GM12878 (cell line): Measurements from ENCODE around the gene HSPB3. TPM values are rescaled to one million over a fixed set of nuclear protein-coding genes. Genes with fewer than 3 reads are reported as not detected.

ENCODE experiments used
- ATAC-seq: fragments of 200-7000 bp; cut with Tn5 transposase; 3 replicates; pipeline ENCODE4 v1.9.1; 2020; ENCODE audit warnings: mild to moderate bottlenecking, moderate library complexity
- BruUV-seq: library from RNA; stranded (reverse); fragments of 400-500 nt; replicated peaks from 2 replicates; lab custom pipeline; 2021; lab: Mats Ljungman, UMichigan
- CTCF ChIA-PET: fragments of 300-600 bp; sonication (Branson Sonifier 250); formaldehyde crosslinking; extraction: SDS; loops from one replicate; lab custom pipeline; 2021; ENCODE audit warnings: inconsistent platforms; lab: Yijun Ruan, JAX
- POLR2A ChIA-PET: fragments of 350-600 bp; formaldehyde crosslinking; extraction: SDS; loops from one replicate; lab custom pipeline; 2021; ENCODE audit warnings: inconsistent platforms; lab: Charles Lee
- RAD21 ChIA-PET: fragments of 300-600 bp; sonication (Branson Sonifier 250); formaldehyde crosslinking; loops from one replicate; lab custom pipeline; 2023; ENCODE audit warnings: antibody characterized with exemption; ENCODE audit not compliant: unreplicated experiment; lab: Charles Lee
- SMC1A ChIA-PET: fragments of 300-600 bp; sonication (Branson Sonifier 250); formaldehyde crosslinking; loops from one replicate; lab custom pipeline; 2023; ENCODE audit not compliant: unreplicated experiment, uncharacterized antibody; lab: Charles Lee
- DNase-seq: peaks from one replicate; pipeline ENCODE4 v3.0.0-alpha.2; 2011; ENCODE audit warnings: low read depth, low spot score
- FAIRE-seq: peaks from 3 replicates; lab custom pipeline; 2011; peaks lifted over from hg19 to GRCh38; lab: Jason Lieb, UNC
- H2AFZ ChIP-seq: 2 replicates; pipeline ENCODE4 v1.6.0; 2011; ENCODE audit warnings: low read depth, low read length, control low read depth; ENCODE audit not compliant: control insufficient read depth
- H3K27ac ChIP-seq: 2 replicates; pipeline ENCODE4 v1.5.1; 2011; ENCODE audit warnings: control low read depth; ENCODE audit not compliant: control insufficient read depth, insufficient read depth
- H3K27me3 ChIP-seq, 2 experiments: replicated peaks in 1 of 2; 2 replicates each; pipeline versions ENCODE4 v1.6.0 to v1.6.1; 2011; ENCODE audit warnings: low read length in 1 of 2; ENCODE audit not compliant: control insufficient read depth in 2 of 2, insufficient read depth in 2 of 2
- H3K36me3 ChIP-seq, 2 experiments: 2 replicates each; pipeline ENCODE4 v1.5.1; 2011; ENCODE audit warnings: low read length in 1 of 2; ENCODE audit not compliant: control insufficient read depth in 2 of 2, insufficient read depth in 2 of 2
- H3K4me1 ChIP-seq: 2 replicates; pipeline ENCODE4 v1.6.1; 2011; ENCODE audit warnings: mild to moderate bottlenecking, low read length, moderate library complexity, mixed read lengths; ENCODE audit not compliant: control insufficient read depth, insufficient read depth
- H3K4me2 ChIP-seq: 2 replicates; pipeline ENCODE4 v1.6.0; 2011; ENCODE audit warnings: control low read depth; ENCODE audit not compliant: control insufficient read depth, insufficient read depth
- H3K4me3 ChIP-seq: fragments of 200-600 bp; sonication (generic); 2 replicates; pipeline ENCODE4 v1.5.1; 2016
- H3K79me2 ChIP-seq: 2 replicates; pipeline ENCODE4 v1.6.0; 2011; ENCODE audit warnings: low read length; ENCODE audit not compliant: control insufficient read depth, insufficient read depth
- H3K9ac ChIP-seq: 2 replicates; pipeline ENCODE4 v1.8.0; 2011; ENCODE audit warnings: low read length, control low read depth, mixed read lengths; ENCODE audit not compliant: control insufficient read depth, insufficient read depth
- H3K9me3 ChIP-seq: replicated peaks from 3 replicates; pipeline ENCODE4 v1.5.1; 2011; ENCODE audit warnings: mild to moderate bottlenecking, low read length; ENCODE audit not compliant: control insufficient read depth, insufficient read depth
- H4K20me1 ChIP-seq: 2 replicates; pipeline ENCODE4 v1.6.0; 2011; ENCODE audit not compliant: control insufficient read depth, insufficient read depth
- ATF2 ChIP-seq: IDR thresholded peaks from 2 replicates; pipeline ENCODE4 v1.6.1; 2012; ENCODE audit warnings: low read length, inconsistent platforms
- BRCA1 ChIP-seq: IDR thresholded peaks from 2 replicates; pipeline ENCODE4 v1.6.1; 2011; ENCODE audit warnings: low read depth, low read length, improper control_type of control experiment
- HSF1 ChIP-seq: fragments of 150-350 bp; IDR thresholded peaks from 2 replicates; pipeline ENCODE4 v1.6.1; 2014; ENCODE audit warnings: mild to moderate bottlenecking, low read depth, low read length
- KAT2A ChIP-seq: conservative IDR thresholded peaks from 2 replicates; pipeline ENCODE4 v1.6.1; 2011; ENCODE audit warnings: low read depth, low read length; ENCODE audit not compliant: control insufficient read depth
- MLLT1 ChIP-seq: fragments of 450-650 bp; IDR thresholded peaks from 2 replicates; pipeline ENCODE4 v1.6.1; 2016; ENCODE audit warnings: mild to moderate bottlenecking
- MTA2 ChIP-seq: fragments of 450-650 bp; IDR thresholded peaks from 2 replicates; pipeline ENCODE4 v1.6.1; 2016; ENCODE audit warnings: low read depth, mild to moderate bottlenecking, moderate library complexity
- MTA3 ChIP-seq: IDR thresholded peaks from 2 replicates; pipeline ENCODE4 v1.6.1; 2012; ENCODE audit warnings: low read length, inconsistent platforms, borderline replicate concordance
- NBN ChIP-seq: fragments of 450-650 bp; IDR thresholded peaks from 2 replicates; pipeline ENCODE4 v1.6.1; 2016
- NR2C2 ChIP-seq: IDR thresholded peaks from 2 replicates; pipeline ENCODE4 v1.6.1; 2011; ENCODE audit warnings: borderline replicate concordance, low read depth; ENCODE audit not compliant: control insufficient read depth, insufficient read length
- RBBP5 ChIP-seq: fragments of 200-600 bp; sonication (generic); conservative IDR thresholded peaks from 2 replicates; pipeline ENCODE4 v1.6.1; 2016
- SREBF2 ChIP-seq: IDR thresholded peaks from 2 replicates; pipeline ENCODE4 v1.6.1; 2012; ENCODE audit warnings: mild to moderate bottlenecking, low read length
- TBL1XR1 ChIP-seq: IDR thresholded peaks from 2 replicates; pipeline ENCODE4 v1.6.1; 2012; ENCODE audit warnings: low read depth, low read length, improper control_type of control experiment
- TCF7 ChIP-seq: IDR thresholded peaks from 2 replicates; pipeline ENCODE4 v1.6.1; 2014; ENCODE audit warnings: antibody characterized with exemption, borderline replicate concordance
- ZNF384 ChIP-seq: IDR thresholded peaks from 2 replicates; pipeline ENCODE4 v1.6.1; 2012; ENCODE audit warnings: low read depth, mild to moderate bottlenecking, low read length, improper control_type of control experiment, borderline replicate concordance
- ZNF622 ChIP-seq: fragments of 450-650 bp; IDR thresholded peaks from 2 replicates; pipeline ENCODE4 v1.6.1; 2017; ENCODE audit warnings: mild to moderate bottlenecking, inconsistent platforms
- WGBS: methylation state at CpG from one replicate; pipeline ENCODE4 v1.1.6; 2016; ENCODE audit warnings: low lambda C conversion rate; ENCODE audit not compliant: insufficient replicate concordance, insufficient coverage; ENCODE audit errors: missing lambda C conversion rate; 5-methylcytosine and 5-hydroxymethylcytosine counted together
- in situ Hi-C: fragments of 300-500 bp; cut with MboI; formaldehyde crosslinking; loops from 9 replicates; pipeline ENCODE4 v1.14.3; 2018; ENCODE audit warnings: mixed read lengths
- intact Hi-C: fragments of 100-400 bp; cut with micrococcal nuclease; formaldehyde crosslinking; loops from one replicate; pipeline ENCODE4 v1.14.2; 2022; ENCODE audit not compliant: unreplicated experiment
- polyA plus RNA-seq, 11 experiments: library from polyadenylated mRNA; depleted of rRNA in 4 of 11; unstranded in 6 of 11; stranded (reverse) in 5 of 11; fragments of >200 nt; fragmentation: Nextera tagmentation in 4 of 11; fragmentation: Illumina TruSeq in 1 of 11; extraction: Ambion mirVana in 4 of 11; extraction: Trizol in 1 of 11; gene quantifications; 1 replicate in 1 of 11; 2 replicates in 10 of 11; pipeline versions ENCODE4 v1.2.1 to v1.2.3, GENCODE V29; 2011 to 2016; ENCODE audit warnings: inconsistent platforms in 2 of 11, missing spikeins in 2 of 11, low read depth in 1 of 11
- total RNA-seq, 4 experiments: library from RNA; depleted of rRNA in 3 of 4; stranded (reverse); fragments of >200 nt in 3 of 4; fragmentation: Illumina TruSeq in 1 of 4; extraction: Trizol in 1 of 4; gene quantifications; 2 replicates each; pipeline versions ENCODE4 v1.2.1 to v1.2.3, GENCODE V29; 2013 to 2021
- TF ChIP-seq, protein P1 (sequence below): fragments of 450-650 bp; IDR thresholded peaks from 2 replicates; pipeline ENCODE4 v1.6.1; 2014; ENCODE audit warnings: mild to moderate bottlenecking

HSPB3 gene
- total and polyA plus RNA-seq, 10 of the 15 experiments (the other 5 are each of a cell fraction or from before 2014, with no cell fraction given) = 0.11 to 0.60 (median 0.29) TPM; not detected in 7

DNA sequence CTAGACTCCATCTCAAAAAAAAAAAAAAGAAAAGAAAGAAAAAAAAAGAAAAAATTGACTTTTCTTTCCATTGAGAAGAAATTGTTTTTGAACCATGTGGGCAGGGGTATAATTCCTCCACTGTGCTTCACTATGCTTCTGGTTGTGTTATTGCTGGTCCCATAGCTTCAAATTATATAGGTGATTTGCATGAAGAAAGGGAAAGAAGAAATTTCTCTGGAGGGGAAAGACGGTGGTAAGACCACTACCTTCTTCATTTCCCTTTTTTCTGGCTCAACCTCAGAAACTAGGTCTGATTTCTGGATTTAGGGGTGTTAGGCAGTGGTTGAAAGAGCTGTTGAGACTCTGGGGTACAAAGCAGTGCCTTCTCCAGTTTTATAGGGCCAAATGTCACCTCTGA lies 29.3 kb upstream of the HSPB3 start:
- H3K9me3 ChIP-seq = no peaks in the 10 kb centered on the region
- no TSS peak for BruUV-seq
- TF ChIP-seq RBBP5 = no peak
- no peak for TF ChIP-seq HSF1
- no peak for TF ChIP-seq TBL1XR1
- TF ChIP-seq ZNF384 = no peak
- no peak for TF ChIP-seq NBN
- TF ChIP-seq TCF7 = no peak
- no peak for TF ChIP-seq NR2C2
- no peak for TF ChIP-seq BRCA1
- TF ChIP-seq, protein P1, sequence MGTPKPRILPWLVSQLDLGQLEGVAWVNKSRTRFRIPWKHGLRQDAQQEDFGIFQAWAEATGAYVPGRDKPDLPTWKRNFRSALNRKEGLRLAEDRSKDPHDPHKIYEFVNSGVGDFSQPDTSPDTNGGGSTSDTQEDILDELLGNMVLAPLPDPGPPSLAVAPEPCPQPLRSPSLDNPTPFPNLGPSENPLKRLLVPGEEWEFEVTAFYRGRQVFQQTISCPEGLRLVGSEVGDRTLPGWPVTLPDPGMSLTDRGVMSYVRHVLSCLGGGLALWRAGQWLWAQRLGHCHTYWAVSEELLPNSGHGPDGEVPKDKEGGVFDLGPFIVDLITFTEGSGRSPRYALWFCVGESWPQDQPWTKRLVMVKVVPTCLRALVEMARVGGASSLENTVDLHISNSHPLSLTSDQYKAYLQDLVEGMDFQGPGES = no peak
- no peak for TF ChIP-seq MTA2
- no peak for TF ChIP-seq SREBF2
- no peak for TF ChIP-seq KAT2A
- no peak for TF ChIP-seq MTA3
- no peak for TF ChIP-seq ZNF622
- TF ChIP-seq MLLT1 = no peak
- no peak for TF ChIP-seq ATF2
- intact Hi-C loops = no loop called here
- no peak overlapping the region for H2AFZ ChIP-seq
- SMC1A ChIA-PET = interaction anchor here (0.7 to 3.2 kb wide), 9 partner anchors 10 to 172 kb away, joined by 3 to 14 read pairs (median 3); no protein-coding TSS in a partner anchor
- WGBS = 6% methylated on average over 1 of the region's 1 CpG
- no peak overlapping the region for H3K4me3 ChIP-seq
- no peaks in the 10 kb centered on the region for H3K27me3 ChIP-seq
- POLR2A ChIA-PET = interaction anchor here (0.6 kb wide), 1 partner anchor 111 kb away, joined by 5 read pairs; no protein-coding TSS in a partner anchor
- no peak for FAIRE-seq
- no peaks in the 10 kb centered on the region for H4K20me1 ChIP-seq
- CTCF ChIA-PET = interaction anchor here (0.6 to 2.7 kb wide), 8 partner anchors 14 to 192 kb away, joined by 3 to 18 read pairs (median 6); no protein-coding TSS in a partner anchor
- no peak overlapping the region for H3K27ac ChIP-seq
- no peaks in the 10 kb centered on the region for H3K4me1 ChIP-seq
- H3K79me2 ChIP-seq = no peaks in the 10 kb centered on the region
- no peak overlapping the region for H3K4me2 ChIP-seq
- no peak overlapping the region for H3K9ac ChIP-seq
- DNase-seq = no peak
- RAD21 ChIA-PET = interaction anchor here (0.6 to 1.3 kb wide), 3 partner anchors 14 to 316 kb away, joined by 3 read pairs; no protein-coding TSS in a partner anchor
- no peak for ATAC-seq
- in situ Hi-C loops = no loop called here
- no peaks in the 10 kb centered on the region for H3K36me3 ChIP-seq
